Epithelial cell of esophagus (primary cell): ENCODE measurements around the gene MOSPD3.
A peak's percentile ranks its signal among the peaks of the same experiment; 100 is the strongest.
"Not testable (repeated sequence)": the region's sequence is repeated elsewhere in the genome, so short reads cannot be mapped to it uniquely, and the experiment has no call there.

Source experiments
- DNase-seq: peaks from one replicate; pipeline ENCODE4 v3.0.0; 2010; ENCODE audit warnings: low read depth
- H3K4me3 ChIP-seq: 2 replicates; pipeline ENCODE4 v1.5.1; 2011; ENCODE audit warnings: mild to moderate bottlenecking, low read length, control low read depth
- CTCF ChIP-seq: IDR thresholded peaks from 2 replicates; pipeline ENCODE4 v1.5.1; 2011; ENCODE audit warnings: low read depth, mild to moderate bottlenecking, low read length, control low read depth, inconsistent platforms; ENCODE audit not compliant: insufficient read depth; ENCODE audit errors: missing control alignments

Gene MOSPD3, protein sequence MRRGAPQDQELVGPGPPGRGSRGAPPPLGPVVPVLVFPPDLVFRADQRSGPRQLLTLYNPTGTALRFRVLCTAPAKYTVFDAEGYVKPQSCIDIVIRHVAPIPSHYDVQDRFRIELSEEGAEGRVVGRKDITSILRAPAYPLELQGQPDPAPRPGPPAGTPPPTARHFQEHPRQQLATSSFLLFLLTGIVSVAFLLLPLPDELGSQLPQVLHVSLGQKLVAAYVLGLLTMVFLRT

GRCh38 chr7:100611983-100612729 lies at the start of gene MOSPD3:
Gene MOSPD3, plus strand, starts transcription at chr7:100612540. Its CDS starts 252 bp downstream, at chr7:100612792.
- DNase-seq: peak; percentile 100
- H3K4me3 ChIP-seq: peak within 1 kb of the TSS; percentile 77
- no peak for TF ChIP-seq CTCF

- no peak for TF ChIP-seq CTCF
- no peak overlapping the region for H3K4me3 ChIP-seq
- DNase-seq: no peak
Measured at GRCh38 chr7:100563100-100563564, 49.2 kb upstream of the MOSPD3 start.

DNA sequence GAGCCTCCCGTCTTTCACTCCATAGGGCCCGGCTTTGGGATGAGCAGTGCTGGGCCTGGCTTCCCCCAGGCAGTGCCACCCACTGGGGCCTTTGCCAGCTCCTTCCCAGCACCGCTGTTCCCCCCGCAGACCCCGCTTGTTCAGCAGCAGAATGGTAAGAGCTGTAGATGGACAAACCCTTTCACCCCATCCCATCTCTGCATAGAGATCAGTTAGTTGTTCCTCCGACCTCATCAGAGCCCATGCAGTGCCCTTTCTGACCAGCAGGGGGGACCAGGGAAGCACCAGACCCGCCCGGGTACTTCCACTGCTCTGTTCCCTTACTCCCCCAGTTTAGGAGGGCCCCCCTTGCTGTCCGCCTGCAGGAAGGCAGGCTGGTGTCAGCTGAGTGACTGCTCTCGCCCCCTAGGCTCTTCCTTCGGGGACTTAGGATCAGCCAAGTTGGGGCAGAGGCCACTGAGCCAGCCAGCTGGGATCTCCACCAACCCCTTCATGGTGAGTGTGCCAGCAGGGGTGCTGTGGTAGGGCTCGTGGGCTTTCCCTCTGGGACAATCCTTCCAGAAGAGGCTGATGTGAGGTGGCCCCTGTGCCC lies 48.4 kb upstream of the MOSPD3 start:
- TF ChIP-seq CTCF: peak; percentile 95
- peak; percentile 77 for DNase-seq
- no peak overlapping the region for H3K4me3 ChIP-seq

- DNase-seq, H3K4me3 ChIP-seq: not testable (repeated sequence)
Measured at GRCh38 chr7:100564405-100564804, 47.9 kb upstream of the MOSPD3 start.

- no peak for TF ChIP-seq CTCF
- no peak for DNase-seq
- H3K4me3 ChIP-seq: no peak overlapping the region
Measured at GRCh38 chr7:100565133-100565571, 47.2 kb upstream of the MOSPD3 start.

GRCh38 chr7:100566018-100566531 lies 46.3 kb upstream of the MOSPD3 start:
- no peak for TF ChIP-seq CTCF
- no peak for DNase-seq
- no peak overlapping the region for H3K4me3 ChIP-seq
